Skin of body (tissue), 1 donor: ENCODE data around the gene FAM200C. TPM values are rescaled to one million over a fixed set of nuclear protein-coding genes. Genes with fewer than 3 reads are reported as not detected.

Experiments
- total RNA-seq: library from RNA; depleted of rRNA; stranded (reverse); fragments of >200 nt; gene quantifications from one replicate; pipeline ENCODE4 v1.2.3, GENCODE V29; 2014

Gene FAM200C
- total RNA-seq, 1 donor from 2014 or later, result 10.5 TPM

Other genes with a start within 250 kb of the FAM200C start
- not detected for gene FABP6, start 170.5 kb downstream of the FAM200C start, total RNA-seq
- gene CCNJL, start 87.5 kb downstream of the FAM200C start, total RNA-seq, result 3.2 TPM
- 12.3 TPM for gene C1QTNF2, start 29.4 kb downstream of the FAM200C start, total RNA-seq
- gene SLU7, start 19.0 kb upstream of the FAM200C start, total RNA-seq, result 42.7 TPM
- 32.2 TPM for gene PTTG1, start 21.8 kb upstream of the FAM200C start, total RNA-seq